ENCODE data around the gene MYO15A.

- TF ChIP-seq CTCF (IDR thresholded peaks at IDR 0.05) (no peak), POLR2A (IDR thresholded peaks at IDR 0.05) (no peak)
These were observed 120.7 kb downstream of the MYO15A start for GRCh38 chr17:18229254-18229653.

All from adrenal gland (tissue), 5 donors.